ENCODE results near the gene PNMT.

The PNMT gene

DNA sequence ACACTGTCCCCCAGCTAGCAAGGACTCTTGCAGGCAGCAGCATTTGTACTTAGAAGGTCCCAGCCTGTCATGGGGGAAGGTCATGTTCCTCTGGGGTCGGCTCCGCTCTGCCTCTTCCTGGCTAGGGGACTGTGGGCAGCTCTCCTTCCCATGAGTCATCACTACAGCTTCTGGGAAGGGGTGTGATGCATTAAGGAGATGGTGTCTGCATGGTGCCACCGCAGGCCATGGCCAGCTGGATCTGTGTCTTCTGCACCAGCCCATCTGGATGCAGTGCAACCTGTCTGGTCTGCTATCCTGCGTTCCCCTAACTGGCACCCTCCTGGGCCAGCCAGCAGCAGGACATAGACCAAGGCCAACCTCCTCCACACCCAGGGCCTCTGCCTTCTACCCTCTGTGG is 25.0 kb upstream of the PNMT start:
- DNase-seq (ENCODE audit: low read depth), result no peak
- no peak for TF ChIP-seq CTCF (IDR thresholded peaks at IDR 0.05; ENCODE audit: control insufficient read depth, insufficient read depth, low read depth, low read length, missing control alignments)
- no peak overlapping the region for H3K4me3 ChIP-seq (ENCODE audit: control insufficient read depth, low read depth, low read length)

DNA sequence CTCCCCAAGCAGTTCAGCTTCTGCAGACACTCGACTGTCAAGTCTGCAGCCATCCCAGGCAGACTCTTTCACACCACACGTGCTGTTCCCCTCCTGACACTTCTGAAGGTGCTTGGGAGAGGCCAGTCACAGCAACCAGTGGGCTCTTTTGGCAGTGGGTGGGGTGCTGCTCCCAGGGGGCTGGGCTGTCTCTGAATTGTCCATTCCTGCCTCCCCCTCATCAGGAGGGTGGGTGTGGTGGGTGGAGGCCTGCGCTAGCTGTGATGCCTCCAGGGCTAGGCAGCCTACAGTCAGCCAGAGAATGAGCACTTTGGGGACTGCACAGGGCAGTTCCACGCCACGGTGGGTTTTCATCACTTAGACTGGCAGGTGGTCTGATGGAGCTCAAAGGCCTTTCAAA is 21.0 kb upstream of the PNMT start:
- no peak overlapping the region for H3K4me3 ChIP-seq (ENCODE audit: control insufficient read depth, low read depth, low read length)
- DNase-seq (ENCODE audit: low read depth), result no peak
- no peak for TF ChIP-seq CTCF (IDR thresholded peaks at IDR 0.05; ENCODE audit: control insufficient read depth, insufficient read depth, low read depth, low read length, missing control alignments)

GRCh38 chr17:39648616-39649366 is 19.5 kb upstream of the PNMT start:
- no peak for TF ChIP-seq CTCF (IDR thresholded peaks at IDR 0.05; ENCODE audit: control insufficient read depth, insufficient read depth, low read depth, low read length, missing control alignments)
- DNase-seq (ENCODE audit: low read depth), result no peak
- H3K4me3 ChIP-seq (ENCODE audit: control insufficient read depth, low read depth, low read length), result no peak overlapping the region

DNA sequence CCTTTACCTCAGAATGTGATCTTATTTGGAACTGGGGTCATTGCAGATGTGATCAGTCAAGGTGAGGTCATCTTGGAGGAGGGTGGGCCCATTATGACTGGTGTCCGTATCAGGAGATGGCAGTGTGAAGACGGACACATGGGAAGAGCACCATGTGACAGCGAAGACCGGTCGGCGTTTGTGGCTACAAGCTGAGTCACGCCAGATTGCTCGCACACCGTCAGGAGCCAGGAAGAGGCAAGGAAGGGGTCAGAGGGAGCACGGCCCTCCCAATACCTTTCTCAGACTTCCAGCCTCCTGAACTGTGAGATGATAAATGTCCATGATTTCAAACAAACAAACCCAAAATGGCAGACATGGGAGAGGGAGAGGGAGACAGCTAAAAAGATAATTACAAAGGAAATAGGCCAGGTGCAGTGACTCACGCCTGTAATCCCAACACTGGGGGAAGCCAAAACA is 18.1 kb upstream of the PNMT start:
- TF ChIP-seq CTCF (IDR thresholded peaks at IDR 0.05; ENCODE audit: control insufficient read depth, insufficient read depth, low read depth, low read length, missing control alignments), result no peak
- H3K4me3 ChIP-seq (ENCODE audit: control insufficient read depth, low read depth, low read length), result no peak overlapping the region
- no peak for DNase-seq (ENCODE audit: low read depth)

DNA sequence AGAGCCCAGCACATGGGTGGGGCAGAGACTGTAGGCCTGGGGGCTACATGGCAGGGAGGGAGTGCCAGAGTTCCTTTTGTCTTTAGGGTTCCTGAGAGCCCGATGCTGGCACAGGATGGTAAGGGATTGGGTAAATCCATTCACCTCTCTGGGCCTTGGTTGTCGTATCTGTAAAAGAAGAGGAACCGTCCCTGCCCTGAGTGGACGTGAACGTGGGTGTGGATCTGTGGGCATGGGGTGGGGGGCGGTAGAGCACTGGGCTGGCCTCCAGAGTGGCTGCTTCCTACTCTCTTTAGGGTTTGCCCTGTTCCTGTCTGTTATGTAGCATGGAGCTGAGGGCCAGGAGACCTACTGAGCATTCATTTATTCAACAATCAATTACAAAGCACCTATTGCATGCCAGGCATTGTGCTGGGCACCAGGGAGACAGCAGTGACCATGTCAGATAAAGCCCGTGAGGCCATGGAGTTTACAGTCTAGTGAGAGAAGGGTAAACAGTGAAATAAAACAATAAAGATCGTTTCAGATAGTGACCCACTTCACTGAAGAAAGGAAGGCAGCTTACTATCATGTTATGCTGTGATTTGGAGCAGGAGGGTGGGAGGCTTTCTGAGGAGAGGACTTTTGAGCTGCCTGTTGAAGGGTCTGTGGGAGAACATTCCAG is 16.2 kb upstream of the PNMT start:
- DNase-seq (ENCODE audit: low read depth), result no peak
- no peak overlapping the region for H3K4me3 ChIP-seq (ENCODE audit: control insufficient read depth, low read depth, low read length)
- no peak for TF ChIP-seq CTCF (IDR thresholded peaks at IDR 0.05; ENCODE audit: control insufficient read depth, insufficient read depth, low read depth, low read length, missing control alignments)

GRCh38 chr17:39652587-39653315 is 15.5 kb upstream of the PNMT start:
- no peak for TF ChIP-seq CTCF (IDR thresholded peaks at IDR 0.05; ENCODE audit: control insufficient read depth, insufficient read depth, low read depth, low read length, missing control alignments)
- no peak overlapping the region for H3K4me3 ChIP-seq (ENCODE audit: control insufficient read depth, low read depth, low read length)
- DNase-seq (ENCODE audit: low read depth), result no peak
